ENCODE data around the gene UROC1. TPM values are rescaled to one million over a fixed set of nuclear protein-coding genes. Genes with fewer than 3 reads are reported as not detected.

Gene UROC1
- total RNA-seq, 1 experiment from 2014 or later = not detected

GRCh38 chr3:126446791-126447190 lies 70.8 kb downstream of the UROC1 start:
- Mint-ChIP-seq H3K27ac (no peak overlapping the region), H3K4me1 (peaks cover 18% of the 10 kb centered on the region in 2 experiments), H3K27me3 (ENCODE audit: low read depth) (no peaks in the 10 kb centered on the region; the same call in 1 of the 2 replicates), H3K36me3 (ENCODE audit: insufficient read depth in 1 of 3, low read depth in 3 of 3) (peaks cover 7 to 19% (median 10%) of the 10 kb centered on the region in 3 experiments), H3K4me3 (no peak overlapping the region), H3K9me3 (no peaks in the 10 kb centered on the region)
- no peak overlapping the region for H2BK15ac ChIP-seq (ENCODE audit: low read depth, low read length)
- H3K9me3 ChIP-seq (ENCODE audit: control insufficient read depth, low read depth, low read length) = no peaks in the 10 kb centered on the region
- WGBS (ENCODE audit: extremely low coverage, insufficient read length, low lambda C conversion rate) = no CpG with 5 or more reads among the region's 2 CpGs
- H3K27me3 ChIP-seq (ENCODE audit: insufficient read depth, low read length) = no peaks in the 10 kb centered on the region
- H4K91ac ChIP-seq (ENCODE audit: insufficient read length, low read depth, low read length) = no peak overlapping the region
- H3K9ac ChIP-seq (ENCODE audit: extremely low read depth, insufficient read length, low read length) = no peak overlapping the region
- no peak overlapping the region for H4K5ac ChIP-seq (ENCODE audit: insufficient read length, low read depth, low read length)
- no peaks in the 10 kb centered on the region for H3K79me1 ChIP-seq (ENCODE audit: insufficient read depth, low read depth, low read length, poor library complexity, severe bottlenecking)
- no peak overlapping the region for H2BK20ac ChIP-seq (ENCODE audit: low read depth, low read length, poor library complexity, severe bottlenecking)
- H4K20me1 ChIP-seq (ENCODE audit: control insufficient read depth, insufficient read depth, insufficient read length) = no peaks in the 10 kb centered on the region
- H3K4me1 ChIP-seq (ENCODE audit: insufficient read depth, low read length) = no peaks in the 10 kb centered on the region
- H4K8ac ChIP-seq (replicated peaks; ENCODE audit: insufficient read length, low read depth, low read length) = no peak overlapping the region
- H3K18ac ChIP-seq (ENCODE audit: insufficient read length, low read depth, low read length) = no peak overlapping the region
- no peak overlapping the region for H3K14ac ChIP-seq (ENCODE audit: insufficient read depth, low read length)
- no peak overlapping the region for H3K56ac ChIP-seq (ENCODE audit: insufficient read length, low read depth, low read length)
- TF ChIP-seq CTCF (conservative IDR thresholded peaks at IDR 0.05) = no peak
- H3T11ph ChIP-seq (ENCODE audit: low read length) = no peak overlapping the region
- no peak for DNase-seq
- no peak overlapping the region for H3K4ac ChIP-seq (ENCODE audit: low read depth, low read length)
- no peaks in the 10 kb centered on the region for H3K79me2 ChIP-seq (ENCODE audit: insufficient read depth, low read length)
- H3K4me2 ChIP-seq (ENCODE audit: insufficient read depth, insufficient read length, low read length) = no peak overlapping the region
- no peak overlapping the region for H2BK12ac ChIP-seq (ENCODE audit: insufficient read length, low read depth, low read length)
- no peak overlapping the region for H2BK5ac ChIP-seq (ENCODE audit: insufficient read length, low read length)
- H3K23ac ChIP-seq (ENCODE audit: insufficient read length, low read depth, low read length) = no peak overlapping the region
- no peak overlapping the region for H2AK5ac ChIP-seq (ENCODE audit: insufficient read length, low read length)
- H3K27ac ChIP-seq (ENCODE audit: insufficient read length, low read depth, low read length) = no peak overlapping the region
- no peaks in the 10 kb centered on the region for H3K23me2 ChIP-seq (ENCODE audit: insufficient read length, low read depth, low read length, poor library complexity, severe bottlenecking)
- H2AFZ ChIP-seq (ENCODE audit: low read length) = no peak overlapping the region
- H2BK120ac ChIP-seq (ENCODE audit: low read depth, low read length, poor library complexity, severe bottlenecking) = no peak overlapping the region
